Ramos (cell line): ENCODE results near the gene ACTC1.

Experiments used
- in situ Hi-C: fragments of 300-500 bp; cut with MboI; formaldehyde crosslinking; loops from one replicate; pipeline ENCODE4 v1.14.3; 2022; ENCODE audit warnings: low sequenced_read_pairs; ENCODE audit not compliant: unreplicated experiment

Gene ACTC1

GRCh38 chr15:34802803-34803750 lies 7.7 kb upstream of the ACTC1 start:
- in situ Hi-C loops, result no loop called here

GRCh38 chr15:34802371-34802770 lies 7.0 kb upstream of the ACTC1 start:
- in situ Hi-C loops, result no loop called here

GRCh38 chr15:34799149-34800101 lies 4.1 kb upstream of the ACTC1 start:
- in situ Hi-C loops, result no loop called here

- in situ Hi-C loops, result no loop called here
These were observed 1.6 kb upstream of the ACTC1 start for GRCh38 chr15:34796847-34797435.

- in situ Hi-C loops, result no loop called here
These were observed 651 bp downstream of the ACTC1 start for GRCh38 chr15:34794590-34795206.

GRCh38 chr15:34793901-34794300 lies 1.4 kb downstream of the ACTC1 start:
- in situ Hi-C loops, result no loop called here

- in situ Hi-C loops, result no loop called here
These were observed 2.3 kb downstream of the ACTC1 start for GRCh38 chr15:34793071-34793470.

- in situ Hi-C loops, result no loop called here
These were observed 3.6 kb downstream of the ACTC1 start for GRCh38 chr15:34791701-34792100.

GRCh38 chr15:34790121-34790520 lies 5.2 kb downstream of the ACTC1 start:
- in situ Hi-C loops, result no loop called here

GRCh38 chr15:34789326-34789725 lies 6.0 kb downstream of the ACTC1 start:
- in situ Hi-C loops, result no loop called here

GRCh38 chr15:34786206-34786605 lies 9.1 kb downstream of the ACTC1 start:
- in situ Hi-C loops, result no loop called here

GRCh38 chr15:34783991-34784390 lies 11.4 kb downstream of the ACTC1 start:
- in situ Hi-C loops, result no loop called here

- in situ Hi-C loops, result no loop called here
These were observed 11.9 kb downstream of the ACTC1 start for GRCh38 chr15:34783431-34783830.

- in situ Hi-C loops, result no loop called here
These were observed 12.4 kb downstream of the ACTC1 start for GRCh38 chr15:34782901-34783300.

GRCh38 chr15:34780725-34781124 lies 14.6 kb downstream of the ACTC1 start:
- in situ Hi-C loops, result no loop called here

GRCh38 chr15:34776606-34777105 lies 18.7 kb downstream of the ACTC1 start:
- in situ Hi-C loops, result no loop called here

- in situ Hi-C loops, result no loop called here
These were observed 21.4 kb downstream of the ACTC1 start for GRCh38 chr15:34773917-34774316.

GRCh38 chr15:34773013-34773412 lies 22.3 kb downstream of the ACTC1 start:
- in situ Hi-C loops, result no loop called here

- in situ Hi-C loops, result no loop called here
These were observed 23.0 kb downstream of the ACTC1 start for GRCh38 chr15:34772312-34772711.

GRCh38 chr15:34769711-34770110 lies 25.6 kb downstream of the ACTC1 start:
- in situ Hi-C loops, result no loop called here
